Superior temporal gyrus (tissue), 1 donor: Measurements from ENCODE around the gene THADA.

Experiments
- DNase-seq: peaks from one replicate; pipeline ENCODE4 v3.0.0-alpha.2; 2016; ENCODE audit errors: extremely low spot score

THADA gene

DNA sequence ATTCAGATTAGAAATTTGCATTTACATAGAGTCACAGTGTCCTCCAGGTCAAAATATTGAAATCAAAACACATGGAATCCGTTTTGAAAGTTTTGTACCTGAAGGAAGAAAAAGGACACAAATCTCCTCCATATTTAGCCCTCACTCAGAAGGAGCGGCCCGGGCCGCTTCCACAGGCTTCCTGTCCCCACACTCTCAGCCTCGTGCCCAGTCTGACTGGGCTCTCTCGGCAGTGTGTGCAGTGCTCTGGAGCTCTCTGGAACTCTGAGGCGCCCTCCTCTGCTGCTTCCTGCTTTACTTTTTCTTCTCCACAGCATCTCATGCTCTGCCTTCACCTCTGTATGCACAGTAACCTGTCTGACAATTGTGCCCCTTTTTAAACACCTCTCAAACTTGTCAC, 347.2 kb downstream of the THADA start:
- DNase-seq = no peak

DNA sequence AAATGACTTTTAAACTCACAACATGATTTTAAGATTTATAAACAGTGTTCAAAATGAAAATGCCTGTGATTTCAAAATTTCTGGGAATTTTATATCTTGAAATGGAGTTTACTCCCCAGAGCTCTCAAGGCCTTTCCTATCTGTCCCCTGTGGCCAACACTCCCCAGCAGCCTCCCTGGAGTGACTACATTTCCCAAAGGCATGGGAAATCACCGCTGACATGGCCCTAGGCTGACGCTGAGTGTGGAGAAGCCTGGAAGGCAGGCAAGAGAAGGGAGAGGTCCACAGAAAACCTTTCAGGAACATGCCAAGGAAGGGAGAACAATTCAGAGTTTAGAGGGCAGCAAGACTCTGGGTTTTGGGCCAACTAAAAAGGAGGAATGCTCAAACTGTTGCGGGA, 349.2 kb downstream of the THADA start:
- no peak for DNase-seq

DNA sequence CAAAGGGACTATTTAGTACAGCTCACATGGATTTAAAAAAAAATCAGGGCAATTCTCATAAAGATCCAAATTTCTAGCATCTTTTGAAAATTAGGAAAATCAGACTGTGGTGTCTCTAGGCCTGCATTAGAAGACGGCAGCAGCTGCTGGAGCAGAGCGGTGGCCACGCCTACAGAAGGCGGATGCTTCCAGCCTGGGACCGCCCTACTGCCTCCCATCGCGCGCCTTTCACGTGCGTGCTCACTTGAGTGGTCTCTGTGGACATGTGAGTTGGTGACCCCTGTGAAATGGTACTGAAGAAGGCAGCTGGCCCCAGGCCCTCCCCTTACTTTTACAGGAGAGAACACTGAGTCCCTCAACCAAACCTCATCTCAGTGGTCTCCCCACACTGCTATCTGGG, 354.3 kb downstream of the THADA start:
- no peak for DNase-seq

DNA sequence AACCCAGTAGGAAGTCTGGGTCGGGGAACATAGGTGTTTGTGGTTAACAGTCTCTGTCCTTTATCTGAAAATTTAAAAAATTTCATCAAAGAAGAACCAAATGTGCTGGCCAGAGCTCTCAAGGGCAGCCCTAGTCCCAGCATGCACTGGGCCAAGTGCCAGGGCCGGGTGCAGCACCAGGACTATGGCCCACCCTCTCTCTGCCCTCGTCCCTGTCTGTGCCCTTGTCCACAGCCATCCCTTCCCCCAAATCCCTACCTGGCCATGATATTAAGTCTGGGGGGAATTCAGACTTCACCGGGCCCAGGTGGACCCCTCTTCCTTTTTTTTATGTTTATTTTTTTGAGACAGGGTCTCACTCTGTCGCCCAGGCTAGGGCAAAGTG, 355.1 kb downstream of the THADA start:
- DNase-seq = no peak

DNA sequence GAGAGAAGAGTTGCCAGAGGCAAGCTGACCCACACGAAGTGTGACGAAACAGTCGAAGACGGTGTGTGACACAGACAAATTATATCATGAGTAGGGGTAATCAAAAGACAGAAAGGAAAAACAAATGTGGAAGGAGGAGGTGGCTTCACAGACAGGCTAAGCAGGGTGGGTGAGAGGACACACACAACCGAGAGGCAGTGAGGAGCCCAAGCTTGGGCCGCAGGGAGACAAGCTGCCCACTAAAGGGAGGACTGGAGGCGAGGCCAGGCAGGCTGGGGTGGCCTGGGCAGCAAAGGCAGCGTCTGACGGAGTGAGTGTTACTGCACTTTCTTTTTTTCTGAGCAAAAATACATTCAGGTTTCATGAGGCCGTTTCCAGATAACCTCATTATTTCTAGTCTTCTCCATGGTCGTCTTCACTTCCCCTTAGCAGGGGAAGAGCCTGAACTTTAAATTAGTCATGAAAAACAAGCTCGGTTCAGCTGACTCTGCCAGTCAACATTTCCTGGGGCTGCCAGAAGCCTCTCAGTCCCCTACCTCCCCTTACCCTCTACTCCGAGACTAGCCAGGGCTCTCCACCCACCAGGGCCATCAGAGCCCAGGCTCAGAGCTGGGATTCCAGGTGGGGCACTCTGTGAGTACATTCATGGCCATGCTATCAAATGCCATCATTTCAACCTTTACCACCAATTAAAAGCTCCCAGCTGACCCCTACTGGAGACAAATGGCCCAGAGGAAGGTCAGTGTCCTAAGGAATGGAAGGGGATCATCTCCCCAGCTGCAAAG, 355.7 kb downstream of the THADA start:
- no peak for DNase-seq

DNA sequence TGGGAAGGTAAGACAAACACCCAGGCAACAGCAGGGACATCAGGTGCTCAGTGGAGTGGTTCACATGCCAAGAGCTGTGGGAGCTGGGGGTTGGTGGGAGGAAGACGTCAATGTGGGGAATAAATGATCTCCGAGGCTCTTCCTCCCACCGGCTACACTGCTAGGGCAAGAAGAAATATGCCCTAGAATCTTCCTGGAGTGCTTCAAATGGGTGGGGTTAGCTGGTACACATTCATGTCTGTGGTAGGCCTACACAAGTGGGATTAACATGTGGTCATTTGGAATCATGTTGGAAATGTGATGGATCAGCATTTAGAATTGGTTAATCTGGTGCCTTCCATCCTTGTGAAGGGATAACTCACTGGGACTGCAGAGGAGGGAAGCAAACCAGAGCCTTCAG, 357.0 kb downstream of the THADA start:
- DNase-seq = no peak

DNA sequence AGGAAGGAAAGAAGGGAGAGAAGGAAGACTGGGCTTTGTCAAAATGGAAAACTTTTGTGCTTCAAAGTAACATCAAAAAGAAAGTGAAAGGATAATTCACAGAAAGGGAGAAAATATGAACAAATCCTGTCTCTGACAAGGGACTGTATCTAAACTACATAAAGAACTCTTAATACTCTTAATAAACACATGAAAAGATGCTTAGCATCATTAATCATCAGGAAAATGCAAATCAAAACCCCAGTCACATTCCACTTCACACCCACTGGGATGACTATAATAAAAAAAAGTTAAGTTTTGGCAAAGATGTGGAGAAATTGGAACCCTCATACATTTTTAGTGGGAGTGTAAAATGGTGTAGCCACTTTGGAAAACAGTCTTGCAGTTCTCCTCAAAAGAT, 357.7 kb downstream of the THADA start:
- DNase-seq = no peak

DNA sequence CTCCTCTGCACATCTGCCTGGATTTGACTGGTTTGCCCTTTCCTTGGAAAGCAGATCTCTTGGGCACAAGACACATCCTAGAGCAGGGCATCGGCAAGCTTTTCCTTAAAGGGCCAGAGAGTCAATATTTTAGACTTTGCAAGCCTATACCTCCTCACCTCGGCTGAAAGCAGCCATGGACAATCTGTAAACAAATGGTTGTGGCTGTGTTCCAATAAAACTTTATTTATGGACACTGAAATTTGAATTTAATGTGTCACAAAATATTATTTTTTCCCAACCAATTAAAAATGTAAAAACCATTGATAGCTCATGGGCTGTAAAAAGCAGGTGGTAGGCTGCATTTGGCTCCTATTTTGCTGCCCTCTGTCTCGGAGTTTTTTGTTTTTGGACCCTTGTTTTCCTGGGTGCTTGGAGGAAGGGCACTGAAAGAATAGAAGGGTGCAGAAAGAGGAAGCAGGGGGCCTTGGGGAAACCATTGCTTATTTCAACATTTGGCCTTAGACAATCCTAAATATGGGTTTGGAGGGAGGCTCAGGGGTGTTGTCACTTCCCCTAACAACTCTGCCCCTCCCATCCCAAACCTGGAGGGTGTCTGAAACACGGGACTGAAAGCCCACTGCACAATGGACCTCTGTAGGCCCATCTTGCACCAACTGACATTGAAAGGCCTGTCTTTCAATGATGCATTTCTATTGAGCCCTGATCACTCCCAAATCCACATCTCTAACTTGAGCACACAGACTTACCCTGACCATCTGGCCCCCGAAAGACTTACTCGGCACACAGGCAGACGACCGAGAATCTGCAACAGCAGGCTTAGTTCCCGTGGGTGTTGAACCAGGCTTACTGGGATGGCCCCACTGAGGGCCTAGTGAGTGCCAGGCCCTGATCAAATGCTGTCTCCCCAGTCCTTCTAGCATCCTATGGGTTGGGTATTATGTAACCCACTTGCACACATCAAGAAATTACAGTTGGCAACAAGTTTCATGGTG, 362.3 kb downstream of the THADA start:
- DNase-seq = no peak

DNA sequence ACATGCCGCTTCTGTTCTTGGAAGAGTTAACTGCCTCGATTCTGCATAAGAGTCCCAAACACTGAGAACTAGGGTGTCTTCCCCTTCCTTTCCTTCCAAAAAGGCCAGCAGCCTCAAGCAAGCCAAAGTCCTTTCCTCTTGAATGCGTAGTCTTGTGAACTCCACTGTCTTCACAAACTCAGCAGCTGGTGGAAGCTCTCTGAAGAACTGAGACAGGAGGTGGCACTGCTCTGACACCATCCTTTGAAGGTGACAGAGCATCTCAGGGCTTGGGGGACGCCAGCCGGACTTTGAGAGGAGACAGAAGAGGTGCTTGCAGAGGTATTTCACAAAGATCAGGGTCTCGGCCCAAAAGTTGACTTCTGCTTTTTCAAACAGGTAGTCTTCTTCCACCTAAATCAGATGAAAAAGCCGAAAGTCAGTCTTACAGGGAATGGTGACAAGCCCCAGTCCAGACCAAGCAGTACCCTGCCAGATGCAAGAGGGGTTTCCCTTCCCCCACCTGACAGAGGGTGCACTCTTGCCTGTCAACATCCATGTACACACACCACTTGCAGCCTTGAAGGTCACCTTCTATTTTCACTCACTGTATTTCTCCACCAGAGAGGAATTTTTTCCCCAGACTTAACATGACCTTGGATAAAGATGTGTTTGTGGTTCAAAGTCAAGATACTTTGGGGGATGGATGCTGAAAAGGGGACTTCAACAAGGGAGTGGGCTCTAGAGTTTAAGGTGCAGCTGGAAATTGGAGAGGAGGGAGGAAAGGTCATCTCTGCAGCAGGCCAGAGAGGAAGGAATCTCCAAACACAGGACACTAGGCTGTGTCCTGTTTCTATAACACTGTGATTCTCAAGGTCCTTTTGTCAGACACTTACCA, 364.6 kb downstream of the THADA start:
- DNase-seq = no peak

DNA sequence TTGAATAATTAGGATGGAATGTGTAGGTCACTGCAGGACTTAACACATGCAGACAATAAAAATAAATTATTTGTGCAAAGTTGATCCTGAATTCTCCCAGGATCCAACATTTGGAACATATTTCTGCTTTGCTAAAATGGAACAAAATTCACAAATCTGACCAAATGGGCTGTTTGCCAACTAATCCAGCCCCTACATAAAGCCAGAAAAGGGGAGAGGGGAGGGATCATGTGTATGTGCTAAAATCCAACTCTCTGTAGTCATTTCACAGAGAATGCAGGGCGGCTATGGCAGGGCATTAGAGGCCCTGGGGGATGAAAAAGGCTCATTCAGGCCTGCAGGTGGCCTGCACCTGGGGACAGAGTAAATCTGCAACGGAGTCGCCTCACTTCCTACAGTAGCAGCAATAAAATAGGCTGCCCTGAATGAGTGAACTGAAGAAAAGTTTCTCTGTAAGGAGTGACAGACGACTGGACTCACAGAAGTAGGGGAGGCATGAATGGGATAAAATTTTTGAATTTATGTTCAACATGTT, 365.4 kb downstream of the THADA start:
- no peak for DNase-seq

DNA sequence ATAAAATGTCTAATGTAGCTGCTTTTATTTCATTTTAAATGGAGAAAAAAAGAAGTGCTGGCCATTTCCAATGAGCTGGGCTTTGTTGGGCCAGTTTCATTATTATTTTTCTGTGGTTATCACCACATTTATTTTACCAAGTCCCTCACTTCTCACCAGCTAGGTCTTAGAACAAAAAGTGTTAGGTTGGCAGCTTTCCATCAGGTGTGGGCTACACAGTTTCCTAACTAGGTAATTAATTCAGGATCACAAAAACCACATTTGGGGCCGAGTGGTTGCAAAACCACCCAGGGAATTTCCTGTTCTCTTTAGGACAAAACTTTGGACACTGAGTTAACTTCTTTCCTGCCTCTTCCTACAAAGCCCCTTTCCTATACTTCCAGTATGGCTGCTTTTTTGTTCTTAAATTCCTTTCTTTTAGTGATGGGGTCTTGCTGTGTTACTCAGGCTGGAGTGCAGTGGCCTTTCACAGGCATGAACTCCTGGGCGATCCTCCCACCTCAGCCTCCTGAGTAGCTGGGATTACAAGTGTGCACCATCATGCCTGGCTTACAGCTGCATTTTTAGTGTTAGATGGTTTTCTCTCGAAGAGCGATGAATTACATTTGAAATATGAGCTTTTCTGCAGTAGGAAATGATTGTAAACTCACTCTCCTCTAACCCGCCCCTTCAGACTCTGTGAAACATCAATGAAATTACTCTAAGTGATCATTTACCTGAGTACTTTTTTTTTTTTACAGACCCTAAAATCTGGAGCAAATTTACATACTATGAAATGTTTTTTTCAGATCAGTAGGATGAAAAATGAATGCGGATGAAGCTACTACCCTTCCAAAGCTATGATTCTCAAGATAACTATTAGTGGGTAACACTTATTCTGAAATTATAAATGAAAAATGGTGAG, 366.8 kb downstream of the THADA start:
- no peak for DNase-seq

DNA sequence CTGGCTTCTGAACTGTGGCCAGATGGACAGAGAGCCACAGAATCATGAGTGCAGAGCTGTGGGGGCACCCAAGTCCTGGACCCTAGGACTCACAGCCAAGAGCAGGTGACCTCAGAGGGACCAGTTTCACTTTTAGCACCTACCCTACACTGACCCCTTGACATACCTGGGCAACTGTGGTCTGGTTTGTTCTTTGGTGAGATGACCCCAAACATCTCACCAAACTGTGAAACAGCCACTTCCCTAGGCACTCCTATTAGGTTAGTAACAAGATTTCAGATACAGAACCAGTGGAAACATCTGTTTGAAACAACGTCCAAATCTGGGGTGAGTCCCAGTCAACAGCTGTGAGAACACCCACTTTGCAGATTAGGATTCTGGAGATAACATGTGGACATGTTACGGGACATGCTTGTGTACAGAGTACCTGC, 367.5 kb downstream of the THADA start:
- DNase-seq = peak; percentile 45

DNA sequence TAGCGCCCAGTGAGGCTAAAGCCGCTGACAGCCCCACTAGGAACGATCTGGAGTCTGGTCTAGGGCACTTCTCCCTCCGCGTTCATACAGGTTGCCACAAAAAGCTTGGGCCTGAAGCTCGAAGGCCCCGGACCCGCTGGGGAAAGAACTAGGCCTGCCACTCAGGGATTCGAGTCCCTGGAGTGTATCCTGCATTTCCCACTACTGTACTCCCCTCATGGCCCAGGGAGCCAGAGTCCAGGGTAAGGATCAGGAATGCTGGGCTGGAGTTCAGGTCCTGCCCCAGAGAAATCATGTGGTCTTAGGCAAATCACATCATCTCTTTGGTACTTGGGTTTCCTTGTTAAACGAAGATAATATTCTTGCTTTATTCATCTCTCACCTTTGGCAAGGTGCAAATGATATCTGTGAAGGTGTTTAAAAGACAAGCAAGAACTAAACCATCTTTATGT, 368.0 kb downstream of the THADA start:
- peak; percentile 80 for DNase-seq

DNA sequence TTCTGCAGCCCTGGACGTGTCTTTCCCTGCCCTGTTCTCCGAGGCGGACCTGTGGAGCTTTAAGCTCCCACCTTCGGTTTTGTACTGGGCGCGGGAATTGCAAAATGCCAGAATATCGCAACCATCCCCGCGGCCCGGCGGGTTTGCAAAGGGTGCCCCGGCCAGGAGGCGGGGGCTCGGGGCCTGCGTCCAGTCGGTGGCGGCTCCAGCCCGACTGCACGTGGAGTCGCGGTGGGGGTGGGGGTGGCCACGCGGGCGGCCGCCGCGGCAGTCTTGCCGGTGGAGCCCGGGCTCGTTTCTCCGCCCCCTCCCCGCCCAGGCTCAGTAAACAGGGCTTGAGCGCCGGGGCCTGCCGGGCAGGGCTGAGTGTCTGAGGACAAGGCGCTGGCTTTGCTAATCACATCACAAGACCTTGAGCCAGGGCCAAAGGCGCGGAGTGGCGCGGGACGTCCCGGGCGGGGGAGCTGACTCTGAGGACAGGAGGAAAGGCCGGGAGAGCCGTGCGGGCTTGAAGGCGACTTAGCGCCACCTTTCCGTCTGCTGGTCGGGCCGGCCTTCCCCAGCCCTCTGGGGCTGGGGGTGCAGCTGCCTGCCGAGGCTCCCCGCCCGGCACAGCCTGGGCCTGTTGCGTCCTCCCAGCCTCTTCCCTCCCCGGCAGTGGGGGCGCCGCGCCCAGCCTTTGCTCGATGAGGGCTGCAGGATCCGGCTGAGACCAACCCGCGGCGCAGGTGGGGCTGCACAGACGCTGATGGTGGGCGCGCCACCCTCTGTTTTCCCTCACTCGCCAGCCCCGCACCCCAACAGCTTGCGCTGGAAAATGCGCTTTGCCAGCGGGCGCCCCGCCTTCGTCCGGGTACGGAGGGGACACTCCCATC, 368.6 kb downstream of the THADA start:
- peak; percentile 93 for DNase-seq

DNA sequence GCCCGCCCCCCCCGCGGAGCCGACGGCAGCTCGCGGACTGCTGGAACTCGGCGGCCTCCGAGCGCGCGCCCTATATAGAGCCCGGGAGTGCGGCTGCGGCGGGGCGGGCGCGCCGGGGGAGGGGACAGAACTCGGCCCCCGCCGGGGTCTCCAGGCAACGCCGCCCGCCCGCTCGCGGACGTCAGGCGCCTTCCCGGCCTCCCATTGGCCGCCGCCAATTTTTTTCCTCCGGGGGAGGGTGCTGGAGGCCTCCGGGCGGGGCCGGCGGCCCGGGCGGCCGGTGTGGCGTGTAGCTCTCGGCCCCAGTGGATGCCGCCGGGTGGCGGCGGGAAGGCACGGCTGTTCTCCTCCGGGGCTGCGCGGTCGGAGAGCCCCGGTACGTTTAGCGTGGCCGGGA, 369.3 kb downstream of the THADA start, which contains the start of gene ZFP36L2:
Gene ZFP36L2, minus strand, starts transcription at position 49 of the 397 bp plus-strand sequence. CDS start 291 bp downstream, outside the sequence.
- DNase-seq = peak; percentile 94

DNA sequence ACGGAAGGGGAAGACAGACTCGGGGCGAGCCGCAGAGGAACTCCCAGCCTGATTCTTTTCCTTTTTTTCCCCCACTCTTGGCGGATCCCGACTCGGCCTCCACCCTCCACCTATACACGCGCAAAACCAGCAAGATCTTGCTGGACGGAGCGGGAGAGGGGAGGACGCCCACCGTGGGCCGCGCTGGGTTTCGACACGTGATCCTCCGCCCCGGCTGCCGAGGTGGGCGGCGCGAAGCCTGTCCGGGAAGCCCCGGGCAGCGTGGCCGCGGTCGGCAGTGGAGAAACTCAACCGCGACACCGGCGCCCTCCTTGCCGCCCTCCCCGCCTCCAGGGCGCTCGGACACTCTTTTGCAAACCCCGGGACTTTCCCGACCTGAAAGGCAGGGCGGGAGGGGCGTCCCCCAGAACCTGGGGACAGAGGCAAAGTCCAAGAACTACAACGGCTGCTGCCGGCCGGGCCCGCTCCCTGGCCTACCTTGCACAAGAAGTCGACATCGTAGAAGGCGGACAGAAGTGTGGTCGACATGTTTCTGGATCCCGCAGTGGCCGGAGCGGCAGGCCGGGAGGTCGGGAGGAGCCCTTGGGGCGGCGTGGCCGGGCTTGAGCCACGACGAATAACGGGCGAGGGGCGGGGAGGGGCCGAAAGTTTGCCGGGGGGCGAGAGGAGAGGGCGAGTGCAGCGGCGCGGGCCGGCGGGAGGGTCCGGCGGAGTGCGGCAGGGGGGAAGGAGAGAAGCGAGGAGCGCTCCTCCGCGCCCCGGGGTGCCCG, 369.9 kb downstream of the THADA start:
- DNase-seq = peak; percentile 42

DNA sequence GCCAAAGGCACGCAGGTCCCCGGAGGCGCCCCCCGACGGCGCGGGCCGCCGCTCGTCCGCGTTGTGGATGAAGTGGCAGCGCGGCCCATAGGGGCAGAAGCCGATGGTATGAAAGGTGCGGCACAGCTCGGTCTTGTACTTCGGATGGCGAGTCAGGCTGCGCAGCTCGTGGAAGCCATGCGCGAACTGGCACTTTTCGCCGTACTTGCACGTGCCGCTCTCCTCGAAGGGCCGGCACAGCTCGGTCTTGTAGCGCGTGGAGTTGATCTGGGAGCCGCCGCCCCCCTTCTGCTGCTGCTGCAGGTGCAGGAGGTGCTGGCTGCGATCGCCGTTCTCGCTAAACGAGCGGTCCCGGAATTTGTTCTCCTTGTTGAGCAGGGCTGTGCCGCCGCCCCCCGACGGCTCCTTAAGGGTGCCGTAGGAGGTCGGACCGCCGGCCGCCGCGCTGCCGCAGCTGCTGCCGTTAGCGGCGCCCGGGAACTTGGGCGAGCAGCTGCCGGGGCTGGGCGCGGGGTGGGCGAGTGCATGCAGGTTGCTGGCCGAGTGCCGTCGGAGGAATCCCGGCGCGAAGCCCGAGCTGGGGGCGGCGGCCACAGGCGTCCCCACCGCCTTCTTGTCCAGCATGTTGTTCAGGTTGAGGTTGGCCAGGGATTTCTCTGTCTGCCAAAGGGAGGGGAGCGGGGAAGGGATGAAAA, 370.6 kb downstream of the THADA start:
- peak; percentile 29 for DNase-seq

DNA sequence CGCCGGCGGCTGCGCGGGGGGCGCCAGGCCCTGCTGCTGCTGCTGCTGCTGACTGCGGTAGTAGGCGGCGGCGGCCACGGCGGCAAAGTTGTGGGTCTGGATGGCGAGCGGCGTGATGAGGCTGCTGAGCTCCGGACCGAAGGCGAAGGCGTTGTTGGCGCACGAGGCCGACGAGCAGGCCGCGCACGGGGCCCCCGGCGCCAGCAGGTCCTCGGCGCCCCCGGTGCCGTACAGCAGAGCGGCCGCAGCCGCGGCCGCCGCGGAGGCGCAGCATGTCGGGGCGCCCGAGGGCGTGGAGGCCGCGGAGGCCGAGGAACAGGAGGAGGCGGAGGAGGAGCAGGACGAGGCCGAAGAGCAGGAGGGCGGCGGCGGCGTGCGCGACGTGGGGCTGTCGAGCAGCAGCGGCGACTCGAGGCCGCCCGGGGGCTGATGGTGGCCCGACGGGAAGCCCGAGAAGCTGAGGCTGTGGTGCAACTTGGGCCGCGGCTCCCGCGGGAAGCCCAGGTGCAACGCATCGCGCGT, 371.2 kb downstream of the THADA start:
- no peak for DNase-seq
